Neural cell (in vitro differentiated cells): ENCODE data around the gene GDF11. TPM values are rescaled to one million over a fixed set of nuclear protein-coding genes. Genes with fewer than 3 reads are reported as not detected.

Experiments used
- H2AFZ ChIP-seq: fragments of 200-600, 300-800 bp; sonication (generic), shearing (Covaris generic); 2 replicates; pipeline ENCODE4 v1.6.0; 2014; ENCODE audit warnings: low read depth, mild to moderate bottlenecking, antibody characterized with exemption, low read length, moderate library complexity
- H3F3A ChIP-seq: fragments of 200-600 bp; shearing (Covaris generic); 2 replicates; pipeline ENCODE4 v1.6.1; 2016; ENCODE audit warnings: mild to moderate bottlenecking, moderate library complexity, mixed read lengths, antibody characterized with exemption, low read length; ENCODE audit not compliant: insufficient read depth, poor library complexity, severe bottlenecking
- H3K27ac ChIP-seq: fragments of 200-600, 300-800 bp; sonication (generic), shearing (Covaris generic); 2 replicates; pipeline ENCODE4 v1.5.1; 2014; ENCODE audit warnings: mild to moderate bottlenecking, low read length, moderate library complexity
- H3K27me3 ChIP-seq: fragments of 300-800, 200-600 bp; sonication (generic), shearing (Covaris generic); 2 replicates; pipeline ENCODE4 v1.6.0; 2014; ENCODE audit warnings: mild to moderate bottlenecking, low read depth, low read length, moderate library complexity; ENCODE audit not compliant: insufficient read depth
- H3K36me3 ChIP-seq: fragments of 300-800, 200-600 bp; sonication (generic), shearing (Covaris generic); 2 replicates; pipeline ENCODE4 v1.5.1; 2014; ENCODE audit warnings: mild to moderate bottlenecking, antibody characterized with exemption, low read length, moderate library complexity; ENCODE audit not compliant: insufficient read depth
- H3K4me2 ChIP-seq: fragments of 300-800, 200-600 bp; sonication (generic), shearing (Covaris generic); 2 replicates; pipeline ENCODE4 v1.6.0; 2014; ENCODE audit warnings: mild to moderate bottlenecking, low read length
- H3K4me3 ChIP-seq: fragments of 300-800, 200-600 bp; sonication (generic), shearing (Covaris generic); 2 replicates; pipeline ENCODE4 v1.5.1; 2014; ENCODE audit warnings: mild to moderate bottlenecking, low read length, moderate library complexity
- H3K79me2 ChIP-seq: fragments of 200-600 bp; shearing (Covaris generic); replicated peaks from 2 replicates; pipeline ENCODE4 v1.6.0; 2014; ENCODE audit warnings: mild to moderate bottlenecking, low read length, moderate library complexity; ENCODE audit not compliant: insufficient read depth
- H3K9ac ChIP-seq: fragments of 300-800, 200-600 bp; sonication (generic), shearing (Covaris generic); 2 replicates; pipeline ENCODE4 v1.6.1; 2016; ENCODE audit warnings: mild to moderate bottlenecking, low read length, mixed read lengths
- H3K9me2 ChIP-seq: fragments of 200-600 bp; shearing (Covaris generic); 2 replicates; pipeline ENCODE4 v1.6.1; 2016; ENCODE audit warnings: mild to moderate bottlenecking, low read length, mixed read lengths; ENCODE audit not compliant: insufficient read depth
- H3K9me3 ChIP-seq: fragments of 200-600, 300-800 bp; sonication (generic), shearing (Covaris generic); 2 replicates; pipeline ENCODE4 v1.6.1; 2016; ENCODE audit warnings: mild to moderate bottlenecking, mixed run types, low read length, moderate library complexity, mixed read lengths
- H4K20me1 ChIP-seq: fragments of 200-600 bp; shearing (Covaris generic); 2 replicates; pipeline ENCODE4 v1.6.1; 2016; ENCODE audit warnings: mild to moderate bottlenecking, mixed run types; ENCODE audit not compliant: insufficient read depth
- EP300 ChIP-seq: fragments of 450-650 bp; conservative IDR thresholded peaks from 2 replicates; pipeline ENCODE4 v1.6.1; 2014; ENCODE audit warnings: antibody characterized with exemption, mild to moderate bottlenecking, moderate library complexity; ENCODE audit not compliant: poor library complexity, severe bottlenecking
- EZH2 ChIP-seq: fragments of 200-600, 300-800 bp; shearing (Covaris generic), sonication (generic); IDR thresholded peaks from 2 replicates; pipeline ENCODE4 v1.6.1; 2014; ENCODE audit warnings: antibody characterized with exemption, low read length, borderline replicate concordance, mild to moderate bottlenecking; ENCODE audit not compliant: insufficient read depth, poor library complexity, severe bottlenecking
- MXI1 ChIP-seq: fragments of 450-650 bp; conservative IDR thresholded peaks from 2 replicates; pipeline ENCODE4 v1.6.1; 2014; ENCODE audit warnings: antibody characterized with exemption, mild to moderate bottlenecking; ENCODE audit not compliant: poor library complexity, severe bottlenecking
- POLR2AphosphoS5 ChIP-seq: IDR thresholded peaks from 2 replicates; pipeline ENCODE4 v1.6.1; 2012
- RAD21 ChIP-seq: fragments of 450-650 bp; conservative IDR thresholded peaks from 2 replicates; pipeline ENCODE4 v1.6.1; 2014; ENCODE audit warnings: antibody characterized with exemption, mild to moderate bottlenecking, moderate library complexity
- SMC3 ChIP-seq: fragments of 450-650 bp; conservative IDR thresholded peaks from 2 replicates; pipeline ENCODE4 v1.6.1; 2014; ENCODE audit warnings: antibody characterized with exemption, mild to moderate bottlenecking, moderate library complexity; ENCODE audit not compliant: poor library complexity
- TAF1 ChIP-seq: IDR thresholded peaks from 2 replicates; pipeline ENCODE4 v1.6.1; 2012; ENCODE audit warnings: low read depth
- polyA plus RNA-seq: library from polyadenylated mRNA; depleted of rRNA; stranded (reverse); fragments of >200 nt; gene quantifications from 2 replicates; pipeline ENCODE4 v1.2.3, GENCODE V29; 2014
- TF ChIP-seq, protein P1 (sequence below): fragments of 450-650 bp; IDR thresholded peaks from 2 replicates; pipeline ENCODE4 v1.5.1; 2014; ENCODE audit warnings: antibody characterized with exemption, mild to moderate bottlenecking, moderate library complexity; ENCODE audit not compliant: poor library complexity, severe bottlenecking
- TF ChIP-seq, protein P2 (sequence below): IDR thresholded peaks from 2 replicates; pipeline ENCODE4 v1.6.1; 2012; ENCODE audit warnings: borderline replicate concordance

Gene GDF11
- polyA plus RNA-seq, 1 donor from 2014 or later, result 16.0 TPM

DNA sequence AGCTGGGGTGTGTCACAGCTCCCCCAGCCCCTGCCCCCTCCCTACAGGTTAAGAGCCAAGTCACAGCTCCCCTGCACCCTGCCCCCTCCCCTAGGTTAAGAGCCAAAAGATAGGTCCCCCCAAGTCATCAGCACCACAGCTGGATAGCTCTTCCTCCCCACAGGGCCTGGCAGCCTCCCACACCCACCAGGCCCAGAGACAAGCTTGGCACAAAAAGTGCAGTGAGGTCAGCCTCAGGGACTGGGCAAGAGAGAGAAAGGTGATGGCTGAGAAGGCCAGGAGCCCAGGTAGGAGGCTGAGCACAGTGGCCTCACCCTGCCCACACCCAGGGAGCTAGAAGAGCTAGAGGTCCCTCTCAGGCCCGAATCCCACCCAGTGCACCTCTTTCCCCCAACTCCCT lies 44.0 kb upstream of the GDF11 start:
- Histone ChIP-seq H3K27me3 (no peaks in the 10 kb centered on the region), H3K4me2 (no peak overlapping the region), H3K9ac (no peak overlapping the region), H3K4me3 (no peak overlapping the region), H2AFZ (no peak overlapping the region), H3K27ac (no peak overlapping the region), H4K20me1 (no peaks in the 10 kb centered on the region), H3K79me2 (no peaks in the 10 kb centered on the region), H3F3A (no peaks in the 10 kb centered on the region), H3K36me3 (no peaks in the 10 kb centered on the region), H3K9me2 (no peaks in the 10 kb centered on the region), H3K9me3 (no peaks in the 10 kb centered on the region)
- TF ChIP-seq, protein P1, sequence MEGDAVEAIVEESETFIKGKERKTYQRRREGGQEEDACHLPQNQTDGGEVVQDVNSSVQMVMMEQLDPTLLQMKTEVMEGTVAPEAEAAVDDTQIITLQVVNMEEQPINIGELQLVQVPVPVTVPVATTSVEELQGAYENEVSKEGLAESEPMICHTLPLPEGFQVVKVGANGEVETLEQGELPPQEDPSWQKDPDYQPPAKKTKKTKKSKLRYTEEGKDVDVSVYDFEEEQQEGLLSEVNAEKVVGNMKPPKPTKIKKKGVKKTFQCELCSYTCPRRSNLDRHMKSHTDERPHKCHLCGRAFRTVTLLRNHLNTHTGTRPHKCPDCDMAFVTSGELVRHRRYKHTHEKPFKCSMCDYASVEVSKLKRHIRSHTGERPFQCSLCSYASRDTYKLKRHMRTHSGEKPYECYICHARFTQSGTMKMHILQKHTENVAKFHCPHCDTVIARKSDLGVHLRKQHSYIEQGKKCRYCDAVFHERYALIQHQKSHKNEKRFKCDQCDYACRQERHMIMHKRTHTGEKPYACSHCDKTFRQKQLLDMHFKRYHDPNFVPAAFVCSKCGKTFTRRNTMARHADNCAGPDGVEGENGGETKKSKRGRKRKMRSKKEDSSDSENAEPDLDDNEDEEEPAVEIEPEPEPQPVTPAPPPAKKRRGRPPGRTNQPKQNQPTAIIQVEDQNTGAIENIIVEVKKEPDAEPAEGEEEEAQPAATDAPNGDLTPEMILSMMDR, result no peak
- TF ChIP-seq POLR2AphosphoS5 (no peak), TAF1 (no peak), EP300 (no peak), SMC3 (no peak), EZH2 (no peak), RAD21 (no peak), MXI1 (no peak)
- TF ChIP-seq, protein P2, sequence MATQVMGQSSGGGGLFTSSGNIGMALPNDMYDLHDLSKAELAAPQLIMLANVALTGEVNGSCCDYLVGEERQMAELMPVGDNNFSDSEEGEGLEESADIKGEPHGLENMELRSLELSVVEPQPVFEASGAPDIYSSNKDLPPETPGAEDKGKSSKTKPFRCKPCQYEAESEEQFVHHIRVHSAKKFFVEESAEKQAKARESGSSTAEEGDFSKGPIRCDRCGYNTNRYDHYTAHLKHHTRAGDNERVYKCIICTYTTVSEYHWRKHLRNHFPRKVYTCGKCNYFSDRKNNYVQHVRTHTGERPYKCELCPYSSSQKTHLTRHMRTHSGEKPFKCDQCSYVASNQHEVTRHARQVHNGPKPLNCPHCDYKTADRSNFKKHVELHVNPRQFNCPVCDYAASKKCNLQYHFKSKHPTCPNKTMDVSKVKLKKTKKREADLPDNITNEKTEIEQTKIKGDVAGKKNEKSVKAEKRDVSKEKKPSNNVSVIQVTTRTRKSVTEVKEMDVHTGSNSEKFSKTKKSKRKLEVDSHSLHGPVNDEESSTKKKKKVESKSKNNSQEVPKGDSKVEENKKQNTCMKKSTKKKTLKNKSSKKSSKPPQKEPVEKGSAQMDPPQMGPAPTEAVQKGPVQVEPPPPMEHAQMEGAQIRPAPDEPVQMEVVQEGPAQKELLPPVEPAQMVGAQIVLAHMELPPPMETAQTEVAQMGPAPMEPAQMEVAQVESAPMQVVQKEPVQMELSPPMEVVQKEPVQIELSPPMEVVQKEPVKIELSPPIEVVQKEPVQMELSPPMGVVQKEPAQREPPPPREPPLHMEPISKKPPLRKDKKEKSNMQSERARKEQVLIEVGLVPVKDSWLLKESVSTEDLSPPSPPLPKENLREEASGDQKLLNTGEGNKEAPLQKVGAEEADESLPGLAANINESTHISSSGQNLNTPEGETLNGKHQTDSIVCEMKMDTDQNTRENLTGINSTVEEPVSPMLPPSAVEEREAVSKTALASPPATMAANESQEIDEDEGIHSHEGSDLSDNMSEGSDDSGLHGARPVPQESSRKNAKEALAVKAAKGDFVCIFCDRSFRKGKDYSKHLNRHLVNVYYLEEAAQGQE, result no peak

DNA sequence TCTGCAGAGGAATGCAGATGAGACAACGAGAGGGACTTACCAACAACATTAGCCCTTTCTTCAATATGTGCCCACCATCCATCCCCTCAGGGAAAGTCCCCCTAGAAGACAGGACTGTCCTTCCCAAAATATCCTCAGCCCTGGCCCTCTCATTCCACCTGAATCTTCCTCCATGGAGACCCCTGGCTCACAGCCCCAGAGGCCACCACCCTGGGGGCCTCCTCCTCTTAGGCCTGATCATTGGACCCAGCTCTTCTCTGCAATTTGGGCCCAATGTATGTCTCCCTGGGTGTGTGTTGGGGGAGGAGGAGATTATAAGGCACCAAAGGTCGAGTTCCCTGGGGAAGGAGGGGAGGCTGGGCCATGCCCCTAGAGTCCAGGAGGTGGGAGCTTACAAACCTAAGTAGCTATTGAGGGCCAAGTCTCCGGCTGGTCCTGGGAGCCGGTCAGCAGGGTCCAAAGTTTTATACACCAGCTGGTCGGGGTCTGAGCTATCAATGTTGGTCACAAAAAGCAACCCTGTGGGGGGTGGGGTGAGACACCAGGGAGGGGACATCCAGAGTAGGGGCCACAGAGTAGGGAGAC lies 43.4 kb upstream of the GDF11 start:
- Histone ChIP-seq H3K4me2 (no peak overlapping the region), H4K20me1 (no peaks in the 10 kb centered on the region), H3K4me3 (no peak overlapping the region), H3K9me3 (no peaks in the 10 kb centered on the region), H2AFZ (no peak overlapping the region), H3K79me2 (no peaks in the 10 kb centered on the region), H3K27ac (no peak overlapping the region), H3K9me2 (no peaks in the 10 kb centered on the region), H3K36me3 (no peaks in the 10 kb centered on the region), H3K9ac (no peak overlapping the region), H3F3A (no peaks in the 10 kb centered on the region), H3K27me3 (no peaks in the 10 kb centered on the region)
- TF ChIP-seq SMC3 (no peak), POLR2AphosphoS5 (no peak), RAD21 (no peak), EZH2 (no peak), EP300 (no peak), TAF1 (no peak)
- TF ChIP-seq, protein P2, result no peak
